ENCODE data around the gene MEGF6.

DNA sequence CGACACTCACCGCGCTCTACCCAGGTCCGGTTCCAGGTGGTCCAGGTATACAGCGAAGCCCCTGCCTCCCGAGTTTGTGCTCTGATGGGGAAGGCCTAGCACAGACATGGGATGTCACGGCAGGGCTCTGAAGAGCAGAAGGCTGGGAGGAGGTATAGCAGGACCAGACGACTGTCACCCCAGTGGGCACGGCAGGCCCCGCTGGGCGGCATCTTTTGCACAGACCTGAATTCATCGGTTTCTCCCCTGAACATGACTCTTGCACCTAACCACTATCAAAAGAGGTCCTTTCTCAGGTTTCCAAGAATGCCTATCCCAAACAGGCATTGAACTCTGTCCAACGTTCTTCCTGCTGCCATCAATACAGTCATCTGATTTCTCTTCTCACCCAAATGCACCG lies 126.3 kb downstream of the MEGF6 start:
- TF ChIP-seq EP300 (IDR thresholded peaks at IDR 0.05; ENCODE audit: low read depth) = no peak
- no peak for TF ChIP-seq POLR2A (IDR thresholded peaks at IDR 0.05)
- TF ChIP-seq, protein P1, sequence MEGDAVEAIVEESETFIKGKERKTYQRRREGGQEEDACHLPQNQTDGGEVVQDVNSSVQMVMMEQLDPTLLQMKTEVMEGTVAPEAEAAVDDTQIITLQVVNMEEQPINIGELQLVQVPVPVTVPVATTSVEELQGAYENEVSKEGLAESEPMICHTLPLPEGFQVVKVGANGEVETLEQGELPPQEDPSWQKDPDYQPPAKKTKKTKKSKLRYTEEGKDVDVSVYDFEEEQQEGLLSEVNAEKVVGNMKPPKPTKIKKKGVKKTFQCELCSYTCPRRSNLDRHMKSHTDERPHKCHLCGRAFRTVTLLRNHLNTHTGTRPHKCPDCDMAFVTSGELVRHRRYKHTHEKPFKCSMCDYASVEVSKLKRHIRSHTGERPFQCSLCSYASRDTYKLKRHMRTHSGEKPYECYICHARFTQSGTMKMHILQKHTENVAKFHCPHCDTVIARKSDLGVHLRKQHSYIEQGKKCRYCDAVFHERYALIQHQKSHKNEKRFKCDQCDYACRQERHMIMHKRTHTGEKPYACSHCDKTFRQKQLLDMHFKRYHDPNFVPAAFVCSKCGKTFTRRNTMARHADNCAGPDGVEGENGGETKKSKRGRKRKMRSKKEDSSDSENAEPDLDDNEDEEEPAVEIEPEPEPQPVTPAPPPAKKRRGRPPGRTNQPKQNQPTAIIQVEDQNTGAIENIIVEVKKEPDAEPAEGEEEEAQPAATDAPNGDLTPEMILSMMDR (IDR thresholded peaks at IDR 0.05) = no peak
